Brain microvascular endothelial cell (primary cell): ENCODE data around the gene CACNG7.
"Not testable (repeated sequence)": the region's sequence is repeated elsewhere in the genome, so short reads cannot be mapped to it uniquely, and the experiment has no call there.

Source experiments
- DNase-seq: peaks from one replicate; pipeline ENCODE4 v3.0.0-alpha.2; 2020
- H3K27ac ChIP-seq: fragments of 250-450 bp; sonication (Bioruptor Pico); 2 replicates; pipeline ENCODE4 v1.5.1; 2020; ENCODE audit warnings: mild to moderate bottlenecking, moderate library complexity
- H3K27me3 ChIP-seq: fragments of 250-450 bp; sonication (Bioruptor Pico); replicated peaks from 2 replicates; pipeline ENCODE4 v1.5.1; 2020; ENCODE audit warnings: mild to moderate bottlenecking
- H3K36me3 ChIP-seq: fragments of 250-450 bp; sonication (Bioruptor Pico); replicated peaks from 2 replicates; pipeline ENCODE4 v1.5.1; 2020; ENCODE audit warnings: mild to moderate bottlenecking
- H3K4me3 ChIP-seq: 2 replicates; pipeline ENCODE4 v1.5.1; 2011; ENCODE audit warnings: low read depth, mild to moderate bottlenecking, control low read depth, low read length, moderate library complexity
- in situ Hi-C: cut with HindIII; loops from 2 replicates; pipeline ENCODE4 v1.10.0; 2017; ENCODE audit warnings: low sequenced_read_pairs, low pct_ligation_motif_present
- TF ChIP-seq, protein P1 (sequence below): IDR thresholded peaks from 2 replicates; pipeline ENCODE4 v1.5.1; 2011; ENCODE audit warnings: low read depth, mild to moderate bottlenecking, moderate library complexity, low read length, control low read depth, inconsistent platforms; ENCODE audit errors: missing control alignments

Gene CACNG7

DNA sequence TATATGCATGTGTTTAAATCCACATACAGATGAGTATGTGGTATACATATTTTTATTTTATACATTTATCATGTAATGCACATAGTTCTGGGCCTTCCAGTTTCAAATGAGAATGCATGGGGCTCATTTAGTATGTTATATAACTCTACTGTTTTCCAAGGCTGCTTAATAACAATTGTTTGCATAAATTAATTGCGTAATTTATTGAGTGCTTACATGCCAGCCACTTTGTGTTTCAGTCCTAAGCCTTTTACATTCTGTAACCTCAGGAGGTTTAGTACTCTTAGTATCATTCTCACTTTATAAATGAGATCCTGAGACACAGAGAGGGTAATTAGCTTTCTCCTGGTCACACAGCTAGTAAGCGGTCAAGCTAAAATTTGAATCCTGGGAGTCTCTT lies 36.9 kb downstream of the CACNG7 start:
- Histone ChIP-seq H3K27ac (no peak overlapping the region), H3K27me3 (peaks cover 17% of the 10 kb centered on the region), H3K4me3 (no peak overlapping the region), H3K36me3 (no peaks in the 10 kb centered on the region)
- in situ Hi-C loops: no loop called here
- no peak for DNase-seq
- TF ChIP-seq, protein P1, sequence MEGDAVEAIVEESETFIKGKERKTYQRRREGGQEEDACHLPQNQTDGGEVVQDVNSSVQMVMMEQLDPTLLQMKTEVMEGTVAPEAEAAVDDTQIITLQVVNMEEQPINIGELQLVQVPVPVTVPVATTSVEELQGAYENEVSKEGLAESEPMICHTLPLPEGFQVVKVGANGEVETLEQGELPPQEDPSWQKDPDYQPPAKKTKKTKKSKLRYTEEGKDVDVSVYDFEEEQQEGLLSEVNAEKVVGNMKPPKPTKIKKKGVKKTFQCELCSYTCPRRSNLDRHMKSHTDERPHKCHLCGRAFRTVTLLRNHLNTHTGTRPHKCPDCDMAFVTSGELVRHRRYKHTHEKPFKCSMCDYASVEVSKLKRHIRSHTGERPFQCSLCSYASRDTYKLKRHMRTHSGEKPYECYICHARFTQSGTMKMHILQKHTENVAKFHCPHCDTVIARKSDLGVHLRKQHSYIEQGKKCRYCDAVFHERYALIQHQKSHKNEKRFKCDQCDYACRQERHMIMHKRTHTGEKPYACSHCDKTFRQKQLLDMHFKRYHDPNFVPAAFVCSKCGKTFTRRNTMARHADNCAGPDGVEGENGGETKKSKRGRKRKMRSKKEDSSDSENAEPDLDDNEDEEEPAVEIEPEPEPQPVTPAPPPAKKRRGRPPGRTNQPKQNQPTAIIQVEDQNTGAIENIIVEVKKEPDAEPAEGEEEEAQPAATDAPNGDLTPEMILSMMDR: no peak

DNA sequence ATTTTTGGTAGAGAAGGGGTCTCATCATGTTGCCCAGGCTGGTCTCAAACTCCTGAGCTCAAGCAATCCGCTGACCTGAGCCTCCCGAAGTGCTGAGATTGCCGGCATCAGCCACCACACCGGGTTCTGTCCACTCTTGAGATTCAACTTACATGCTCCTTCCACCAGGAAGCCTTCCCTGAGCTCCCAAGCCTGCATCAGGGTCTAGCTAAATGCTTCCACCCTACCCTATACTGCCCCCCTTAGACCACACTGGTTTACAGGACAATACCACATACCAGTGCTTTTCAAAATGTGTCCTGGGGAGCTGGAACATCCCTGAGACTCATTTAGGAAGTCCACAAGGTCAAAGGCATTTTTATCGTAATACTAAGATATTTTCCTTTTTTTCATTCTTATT lies 38.5 kb downstream of the CACNG7 start:
- Histone ChIP-seq H3K27me3 (peaks cover 9% of the 10 kb centered on the region), H3K4me3 (no peak overlapping the region), H3K36me3 (no peaks in the 10 kb centered on the region), H3K27ac (no peak overlapping the region)
- DNase-seq: no peak
- TF ChIP-seq, protein P1: peak; percentile 21
- in situ Hi-C loops: no loop called here

DNA sequence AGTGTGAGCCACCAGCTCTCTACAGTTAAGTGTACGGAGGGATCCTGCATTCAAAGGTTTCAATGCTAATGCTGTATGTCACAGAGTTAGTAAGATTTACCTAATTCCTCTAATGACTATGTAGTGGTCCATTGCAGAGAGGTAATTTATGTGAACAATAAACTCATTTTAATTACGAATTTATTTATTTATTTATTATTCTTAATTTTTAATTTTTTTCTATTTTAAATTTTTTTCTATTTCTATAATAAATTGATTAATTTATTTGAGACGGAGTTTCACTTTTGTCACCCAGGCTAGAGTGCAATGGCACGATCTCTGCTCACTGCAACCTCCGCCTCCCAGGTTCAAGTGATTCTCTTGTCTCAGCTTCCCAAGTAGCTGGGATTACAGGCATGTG lies 39.5 kb downstream of the CACNG7 start:
- H3K36me3 ChIP-seq, in situ Hi-C loops, H3K4me3 ChIP-seq, H3K27ac ChIP-seq, H3K27me3 ChIP-seq, DNase-seq: not testable (repeated sequence)

DNA sequence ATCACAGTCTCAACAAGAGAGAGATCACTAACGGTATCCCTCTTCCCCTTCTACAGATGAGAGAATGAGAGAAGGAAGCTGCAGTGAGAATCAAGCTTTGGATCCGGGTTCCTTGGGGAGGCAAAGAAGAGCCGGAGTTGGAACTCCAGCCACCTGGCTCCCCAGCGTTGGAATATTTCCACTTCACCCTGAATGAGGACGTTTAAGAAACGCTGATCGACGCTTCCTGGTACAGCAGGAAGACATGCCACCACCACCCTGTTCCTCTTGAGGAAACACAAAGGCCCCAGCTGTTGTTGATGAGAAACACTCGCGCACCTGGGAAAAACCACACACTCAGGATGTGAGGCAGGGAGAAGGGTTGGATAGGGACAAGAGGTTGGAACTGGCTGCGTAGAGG lies 42.4 kb downstream of the CACNG7 start:
- TF ChIP-seq, protein P1: no peak
- Histone ChIP-seq H3K36me3 (no peaks in the 10 kb centered on the region), H3K27me3 (peaks cover under 1% of the 10 kb centered on the region), H3K4me3 (no peak overlapping the region), H3K27ac (no peak overlapping the region)
- no peak for DNase-seq
- in situ Hi-C loops: no loop called here

DNA sequence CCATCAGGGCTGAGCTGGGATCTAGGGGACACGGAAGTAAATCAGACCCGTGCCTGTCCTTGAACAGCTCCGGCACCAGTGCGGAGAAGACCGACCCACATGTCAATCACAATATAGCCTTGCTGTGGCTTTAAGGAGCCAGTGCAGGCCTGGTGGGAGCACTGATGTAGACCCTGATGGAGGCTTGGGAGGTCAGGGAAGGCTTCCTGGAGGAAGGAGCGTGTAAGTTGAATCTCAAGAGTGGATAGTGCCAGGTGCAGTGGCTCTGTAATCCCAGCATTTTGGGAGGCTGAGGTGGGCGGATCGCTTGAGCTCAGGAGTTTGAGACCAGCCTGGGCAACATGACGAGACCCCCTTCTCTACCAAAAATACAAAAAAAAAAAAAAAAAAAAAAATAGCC lies 42.9 kb downstream of the CACNG7 start:
- TF ChIP-seq, protein P1: no peak
- in situ Hi-C loops: no loop called here
- no peaks in the 10 kb centered on the region for H3K36me3 ChIP-seq
- peaks cover 5% of the 10 kb centered on the region for H3K27me3 ChIP-seq
- H3K27ac ChIP-seq: no peak overlapping the region
- H3K4me3 ChIP-seq: no peak overlapping the region
- no peak for DNase-seq

DNA sequence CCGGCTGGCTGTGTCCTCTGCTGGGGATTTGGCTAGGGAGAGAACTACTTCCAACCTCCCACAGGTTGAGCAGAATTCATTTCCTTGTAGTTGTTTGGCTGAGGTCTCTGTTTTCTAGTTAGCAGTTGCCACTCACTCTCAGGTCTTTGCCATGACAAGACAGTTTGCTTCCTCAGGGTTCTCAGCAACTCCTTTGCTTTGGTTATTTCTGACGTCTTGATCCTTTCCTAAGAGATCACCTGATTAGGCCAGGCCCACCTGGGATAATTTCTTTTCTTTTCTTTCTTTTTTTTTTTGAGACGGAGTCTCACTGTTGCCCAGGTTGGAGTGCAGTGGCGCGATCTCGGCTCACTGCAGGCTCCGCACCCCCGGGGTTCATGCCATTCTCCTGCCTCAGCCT lies 44.3 kb downstream of the CACNG7 start:
- TF ChIP-seq, protein P1: no peak
- H3K36me3 ChIP-seq: no peaks in the 10 kb centered on the region
- in situ Hi-C loops: no loop called here
- H3K27ac ChIP-seq: no peak overlapping the region
- no peak overlapping the region for H3K4me3 ChIP-seq
- H3K27me3 ChIP-seq: peaks cover 18% of the 10 kb centered on the region
- no peak for DNase-seq
